Right cardiac atrium (tissue), 5 donors: Measurements from ENCODE around the gene ARHGAP15. TPM values are rescaled to one million over a fixed set of nuclear protein-coding genes. Genes with fewer than 3 reads are reported as not detected.

Experiments used
- ATAC-seq, 2 donors: fragments of 200-7000 bp; cut with Tn5 transposase; one replicate each; pipeline versions ENCODE4 v1.8.0 to v1.9.1; 2020; ENCODE audit warnings: moderate library complexity in 2 of 2, mild to moderate bottlenecking in 1 of 2
- DNase-seq, 3 donors: peaks; one replicate each; pipeline ENCODE4 v3.0.0-alpha.2; 2020
- H3K27ac ChIP-seq: one replicate; pipeline ENCODE4 v1.5.1; 2013; ENCODE audit warnings: mild to moderate bottlenecking, low read length, control low read depth, moderate library complexity
- H3K27me3 ChIP-seq: one replicate; pipeline ENCODE4 v1.6.1; 2013; ENCODE audit not compliant: control insufficient read depth, insufficient read depth
- H3K4me1 ChIP-seq: one replicate; pipeline ENCODE4 v1.6.1; 2013; ENCODE audit warnings: low read length; ENCODE audit not compliant: control insufficient read depth, insufficient read depth
- H3K4me3 ChIP-seq: one replicate; pipeline ENCODE4 v1.5.1; 2013; ENCODE audit warnings: low read length, control low read depth
- H3K9me3 ChIP-seq: one replicate; pipeline ENCODE4 v1.6.1; 2013; ENCODE audit warnings: low read length; ENCODE audit not compliant: control insufficient read depth
- WGBS: extraction: QIAGEN DNeasy Blood & Tissue Kit; methylation state at CpG from one replicate; pipeline ENCODE4 v1.1.7; 2013; 5-methylcytosine and 5-hydroxymethylcytosine counted together
- intact Hi-C, 4 donors: fragments of 100-400 bp; cut with DNase I; formaldehyde crosslinking; loops; one replicate each; pipeline versions ENCODE4 v1.11.0 to v1.14.0; 2022 to 2023
- polyA plus RNA-seq: library from polyadenylated mRNA; stranded (reverse); fragments of 200-250 nt; gene quantifications from one replicate; pipeline ENCODE4 v1.2.3, GENCODE V29; 2013
- total RNA-seq, 4 donors: library from RNA; stranded (reverse); fragmentation: NEBNext Ultra II Directional; extraction: Animal tissue kit (Norgen Biotek cat#: 25700); gene quantifications; one replicate each; pipeline ENCODE4 v1.2.1, GENCODE V29; 2021
- donor health status: healthy with polysubstance abuse.
- donor health status: DM: no; HTN: yes; CAD: no.
- donor health status: DM: no; HTN: no; CAD: no.
- donor health status: DM: no; HTN: yes; CAD: no; lungs with severe emphysema.
- donor health status: DM: yes; HTN: yes; CAD: no.

Gene ARHGAP15
- total and polyA plus RNA-seq, 5 donors, result 4.5 to 8.4 (median 6.5) TPM

- no peak for ATAC-seq
- H3K4me1 ChIP-seq, result no peaks in the 10 kb centered on the region
- intact Hi-C loops, result no loop called here
- H3K9me3 ChIP-seq, result no peaks in the 10 kb centered on the region
- no peak for DNase-seq
- H3K27ac ChIP-seq, result no peak overlapping the region
- no peaks in the 10 kb centered on the region for H3K27me3 ChIP-seq
- H3K4me3 ChIP-seq, result no peak overlapping the region
These were observed 479.5 kb downstream of the ARHGAP15 start for GRCh38 chr2:143608758-143609157.

DNA sequence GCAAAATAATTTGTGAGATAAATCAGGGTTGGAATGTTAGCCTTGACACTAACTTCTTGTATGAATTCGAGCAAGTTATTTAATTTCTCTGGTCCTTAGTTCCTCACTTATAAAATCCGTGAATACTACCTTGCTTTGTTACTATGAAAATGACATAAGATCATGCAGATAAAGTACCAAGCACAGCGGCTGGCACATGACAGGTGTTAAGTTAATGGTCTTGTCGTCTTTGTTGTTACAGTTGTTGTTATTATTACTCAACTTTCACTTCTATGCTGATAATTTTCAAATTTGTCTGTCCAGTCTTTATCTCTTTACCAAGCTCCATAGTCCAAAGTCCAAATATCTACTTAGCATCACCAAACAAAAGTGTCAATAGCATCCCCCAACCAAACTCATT is 482.1 kb downstream of the ARHGAP15 start:
- Histone ChIP-seq H3K27me3 (no peaks in the 10 kb centered on the region), H3K4me3 (no peak overlapping the region), H3K4me1 (no peaks in the 10 kb centered on the region), H3K9me3 (no peaks in the 10 kb centered on the region), H3K27ac (no peak overlapping the region)
- DNase-seq, result no peak
- 88% methylated on average over 4 of the region's 4 CpGs for WGBS
- intact Hi-C loops, result no loop called here
- ATAC-seq, result no peak

DNA sequence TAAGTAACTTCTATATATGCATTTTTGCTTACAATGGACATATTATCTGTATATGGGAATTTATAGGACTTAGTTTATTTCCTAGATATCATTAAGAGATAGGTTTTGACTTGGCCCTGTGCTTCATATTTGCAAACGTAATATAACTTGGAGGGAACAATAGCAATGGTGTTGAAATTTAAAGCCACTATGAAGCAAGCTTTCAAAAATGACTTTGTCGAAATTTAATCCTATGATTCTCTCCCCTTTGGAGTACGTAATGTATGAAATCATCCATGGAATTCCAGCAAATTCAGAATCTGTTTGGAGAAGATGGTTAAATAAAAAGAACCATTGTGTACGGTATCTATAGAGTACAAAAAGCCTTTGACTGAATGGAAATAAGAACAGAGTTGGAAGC is 486.3 kb downstream of the ARHGAP15 start:
- H3K27me3 ChIP-seq, result no peaks in the 10 kb centered on the region
- no peak overlapping the region for H3K27ac ChIP-seq
- ATAC-seq (no peak), DNase-seq (no peak)
- H3K4me3 ChIP-seq, result no peak overlapping the region
- intact Hi-C loops, result no loop called here
- 61% methylated on average over 4 of the region's 4 CpGs for WGBS
- H3K4me1 ChIP-seq, result no peaks in the 10 kb centered on the region
- no peaks in the 10 kb centered on the region for H3K9me3 ChIP-seq

- DNase-seq (no peak), ATAC-seq (no peak)
- Histone ChIP-seq H3K27me3 (no peaks in the 10 kb centered on the region), H3K9me3 (no peaks in the 10 kb centered on the region), H3K4me1 (no peaks in the 10 kb centered on the region), H3K27ac (no peak overlapping the region), H3K4me3 (no peak overlapping the region)
- WGBS, result 81% methylated on average over 6 of the region's 6 CpGs
- intact Hi-C loops, result no loop called here
These were observed 487.2 kb downstream of the ARHGAP15 start for GRCh38 chr2:143616452-143616851.

GRCh38 chr2:143617803-143618415 is 488.7 kb downstream of the ARHGAP15 start:
- no peak for DNase-seq
- H3K27ac ChIP-seq, result no peak overlapping the region
- no peaks in the 10 kb centered on the region for H3K27me3 ChIP-seq
- ATAC-seq, result no peak
- no peaks in the 10 kb centered on the region for H3K9me3 ChIP-seq
- WGBS, result 72% methylated on average over 2 of the region's 2 CpGs
- intact Hi-C loops, result no loop called here
- H3K4me3 ChIP-seq, result no peak overlapping the region
- H3K4me1 ChIP-seq, result no peaks in the 10 kb centered on the region

DNA sequence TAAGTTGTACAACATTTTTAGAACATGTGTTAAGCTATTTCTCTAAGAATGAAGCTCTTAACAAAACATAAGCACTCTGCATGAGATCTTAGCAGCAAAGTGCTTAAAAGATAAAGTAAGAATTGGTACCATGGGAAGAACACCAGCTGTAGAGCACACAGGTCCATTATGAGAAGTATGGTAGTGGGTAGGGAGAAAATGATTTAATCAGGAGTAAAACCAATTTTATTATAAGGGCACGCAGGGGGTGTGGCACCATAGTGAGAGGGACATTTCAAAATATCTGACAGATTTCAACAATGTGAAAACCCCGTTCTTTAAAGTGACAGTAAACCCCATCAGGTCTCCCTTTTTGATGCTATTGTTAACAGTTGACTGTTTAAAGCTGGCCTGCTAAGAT is 492.9 kb downstream of the ARHGAP15 start:
- no peaks in the 10 kb centered on the region for H3K4me1 ChIP-seq
- H3K9me3 ChIP-seq, result no peaks in the 10 kb centered on the region
- ATAC-seq, result no peak
- no peak for DNase-seq
- H3K27ac ChIP-seq, result no peak overlapping the region
- H3K4me3 ChIP-seq, result no peak overlapping the region
- 74% methylated on average over 2 of the region's 2 CpGs for WGBS
- no peaks in the 10 kb centered on the region for H3K27me3 ChIP-seq
- intact Hi-C loops, result no loop called here

- intact Hi-C loops, result no loop called here
- ATAC-seq (no peak), DNase-seq (peak in 1 of 3 donors; percentile 16)
- WGBS, result 68% methylated on average over 6 of the region's 6 CpGs
- H3K27me3 ChIP-seq, result no peaks in the 10 kb centered on the region
- H3K4me3 ChIP-seq, result peak overlapping the region; percentile 15
- no peak overlapping the region for H3K27ac ChIP-seq
- H3K9me3 ChIP-seq, result no peaks in the 10 kb centered on the region
- no peaks in the 10 kb centered on the region for H3K4me1 ChIP-seq
These were observed 494.2 kb downstream of the ARHGAP15 start for GRCh38 chr2:143623231-143623908.

DNA sequence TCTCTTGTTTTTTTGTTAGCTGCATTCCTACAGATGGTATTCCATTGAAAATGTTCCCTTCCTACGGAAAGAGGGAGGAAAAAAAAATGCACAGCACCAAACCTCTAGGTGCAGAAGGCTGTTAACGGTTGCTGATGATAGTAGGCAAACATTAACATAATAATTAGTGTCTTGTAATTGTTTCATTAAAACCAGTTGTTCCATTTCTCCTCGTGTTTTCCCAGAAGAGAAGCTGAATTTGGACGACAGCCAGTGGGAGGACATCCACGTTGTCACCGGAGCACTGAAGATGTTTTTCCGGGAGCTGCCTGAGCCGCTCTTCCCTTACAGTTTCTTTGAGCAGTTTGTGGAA is 494.7 kb downstream of the ARHGAP15 start:
- Histone ChIP-seq H3K4me1 (no peaks in the 10 kb centered on the region), H3K27me3 (no peaks in the 10 kb centered on the region), H3K27ac (no peak overlapping the region), H3K9me3 (no peaks in the 10 kb centered on the region), H3K4me3 (no peak overlapping the region)
- WGBS, result 51% methylated on average over 8 of the region's 8 CpGs
- ATAC-seq (no peak), DNase-seq (no peak)
- intact Hi-C loops, result no loop called here

DNA sequence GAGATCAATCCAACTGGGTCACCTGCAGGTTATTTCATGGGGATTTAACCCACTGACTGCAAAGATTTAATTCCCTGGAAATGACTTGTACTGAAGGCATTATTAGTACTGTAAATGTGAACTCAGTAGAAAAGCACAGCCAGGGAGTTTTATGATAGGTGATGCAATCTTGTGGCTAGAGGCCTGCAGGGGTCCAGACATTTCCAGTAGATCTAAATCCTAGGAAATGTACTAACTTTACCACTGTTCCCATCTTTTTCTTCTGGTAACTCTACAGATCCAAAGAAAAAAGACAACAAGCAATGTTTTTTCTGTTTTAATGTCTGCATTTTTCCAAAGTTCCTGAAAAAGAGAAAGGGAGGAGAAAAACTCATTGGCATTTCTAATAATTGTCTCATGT is 500.1 kb downstream of the ARHGAP15 start:
- Histone ChIP-seq H3K27me3 (no peaks in the 10 kb centered on the region), H3K4me3 (no peak overlapping the region), H3K4me1 (no peaks in the 10 kb centered on the region), H3K27ac (no peak overlapping the region), H3K9me3 (no peaks in the 10 kb centered on the region)
- DNase-seq, result no peak
- ATAC-seq, result no peak
- intact Hi-C loops, result no loop called here

- Histone ChIP-seq H3K27me3 (no peaks in the 10 kb centered on the region), H3K27ac (no peak overlapping the region), H3K9me3 (no peaks in the 10 kb centered on the region), H3K4me1 (no peaks in the 10 kb centered on the region), H3K4me3 (no peak overlapping the region)
- WGBS, result 76% methylated on average over 3 of the region's 3 CpGs
- ATAC-seq, result no peak
- no peak for DNase-seq
- intact Hi-C loops, result no loop called here
These were observed 503.6 kb downstream of the ARHGAP15 start for GRCh38 chr2:143632751-143633374.

GRCh38 chr2:143633419-143633818 is 504.2 kb downstream of the ARHGAP15 start:
- Histone ChIP-seq H3K4me1 (no peaks in the 10 kb centered on the region), H3K4me3 (no peak overlapping the region), H3K27ac (no peak overlapping the region), H3K9me3 (no peaks in the 10 kb centered on the region), H3K27me3 (no peaks in the 10 kb centered on the region)
- intact Hi-C loops, result no loop called here
- DNase-seq (no peak), ATAC-seq (no peak)
- 41% methylated on average over 2 of the region's 2 CpGs for WGBS
